B cell (primary cell): ENCODE results near the gene GPR62. TPM values are rescaled to one million over a fixed set of nuclear protein-coding genes. Genes with fewer than 3 reads are reported as not detected.

Experiments
- ATAC-seq: fragments of 200-7000 bp; cut with Tn5 transposase; one replicate; pipeline ENCODE4 v1.10.0; 2021; ENCODE audit warnings: low read depth, mild to moderate bottlenecking, moderate number of reproducible peaks, moderate library complexity
- CTCF ChIA-PET: fragments of 350-600 bp; sonication (Branson Sonifier 250); formaldehyde crosslinking; loops from one replicate; lab custom pipeline; 2021; ENCODE audit warnings: antibody characterized with exemption, inconsistent platforms; lab: Charles Lee
- POLR2A ChIA-PET: fragments of 350-600 bp; sonication (Branson Sonifier 250); formaldehyde crosslinking; loops from one replicate; lab custom pipeline; 2021; ENCODE audit warnings: antibody characterized with exemption; lab: Charles Lee
- DNase-seq: peaks from one replicate; pipeline ENCODE4 v3.0.0; 2013
- H2AFZ ChIP-seq: 2 replicates; pipeline ENCODE4 v1.6.1; 2012; ENCODE audit warnings: mild to moderate bottlenecking, low read depth, low read length; ENCODE audit not compliant: insufficient read depth, poor library complexity, severe bottlenecking
- H3K27ac ChIP-seq, 2 donors: 1 replicate in 1 of 2; 2 replicates in 1 of 2; pipeline ENCODE4 v1.5.1; 2012 to 2013; ENCODE audit warnings: low read length in 2 of 2, mild to moderate bottlenecking in 2 of 2, moderate library complexity in 1 of 2
- H3K27me3 ChIP-seq, 4 experiments: fragments of 200-600 bp in 1 of 4; sonication (generic) in 1 of 4; replicated peaks in 1 of 4; 1 replicate in 2 of 4; 2 replicates in 2 of 4; pipeline versions ENCODE4 v1.6.1 to v1.7.0; 2013 to 2016; ENCODE audit warnings: low read length in 3 of 4, mild to moderate bottlenecking in 2 of 4, mixed read lengths in 1 of 4, moderate library complexity in 1 of 4; ENCODE audit not compliant: insufficient read depth in 4 of 4, control insufficient read depth in 3 of 4; ENCODE audit errors: control extremely low read depth in 1 of 4
- H3K36me3 ChIP-seq, 2 experiments: replicated peaks in 1 of 2; 1 replicate in 1 of 2; 2 replicates in 1 of 2; pipeline versions ENCODE4 v1.6.1 to v1.7.1; 2013; ENCODE audit warnings: low read length in 1 of 2; ENCODE audit not compliant: insufficient read depth in 2 of 2, control insufficient read depth in 1 of 2; ENCODE audit errors: control extremely low read depth in 1 of 2, extremely low read depth in 1 of 2
- H3K4me1 ChIP-seq, 2 donors: fragments of 200-600 bp in 1 of 2; sonication (generic) in 1 of 2; 1 replicate in 1 of 2; 2 replicates in 1 of 2; pipeline versions ENCODE4 v1.5.1 to v1.6.1; 2013 to 2017; ENCODE audit warnings: low read length in 2 of 2; ENCODE audit not compliant: control insufficient read depth in 2 of 2, insufficient read depth in 2 of 2
- H3K4me2 ChIP-seq: replicated peaks from 2 replicates; pipeline ENCODE3; 2012; ENCODE audit warnings: mild to moderate bottlenecking, low read depth, low read length; ENCODE audit not compliant: poor library complexity, severe bottlenecking
- H3K4me3 ChIP-seq, 5 experiments: fragments of 200-600 bp in 1 of 5; sonication (generic) in 1 of 5; 1 replicate in 3 of 5; 2 replicates in 2 of 5; pipeline versions ENCODE4 v1.5.1 to v1.7.0; 2011 to 2016; ENCODE audit warnings: low read length in 4 of 5, mild to moderate bottlenecking in 4 of 5, low read depth in 2 of 5, control low read depth in 1 of 5, moderate library complexity in 1 of 5; ENCODE audit not compliant: insufficient read depth in 1 of 5; ENCODE audit errors: control extremely low read depth in 1 of 5, extremely low read depth in 1 of 5
- H3K79me2 ChIP-seq: fragments of 200-600 bp; sonication (generic); one replicate; pipeline ENCODE4 v1.6.0; 2016; ENCODE audit warnings: low read length; ENCODE audit not compliant: control insufficient read depth, insufficient read depth
- H3K9ac ChIP-seq: fragments of 200-600 bp; sonication (generic); 2 replicates; pipeline ENCODE4 v1.6.1; 2017; ENCODE audit warnings: mild to moderate bottlenecking, low read length, moderate library complexity
- H3K9me3 ChIP-seq, 3 donors: one replicate each; pipeline versions ENCODE4 v1.6.1 to v1.7.1; 2013; ENCODE audit warnings: low read length in 2 of 3; ENCODE audit not compliant: control insufficient read depth in 2 of 3, insufficient read depth in 1 of 3; ENCODE audit errors: control extremely low read depth in 1 of 3
- H4K20me1 ChIP-seq: 2 replicates; pipeline ENCODE4 v1.6.0; 2012; ENCODE audit warnings: mild to moderate bottlenecking, low read length; ENCODE audit not compliant: insufficient read depth, control insufficient read depth, poor library complexity, severe bottlenecking
- H3K27ac Mint-ChIP-seq: one replicate; pipeline ENCODE4 v1.8.0; 2021; ENCODE audit warnings: mixed read lengths
- H3K27me3 Mint-ChIP-seq: one replicate; pipeline ENCODE4 v1.8.0; 2021; ENCODE audit warnings: mixed read lengths
- H3K4me1 Mint-ChIP-seq: one replicate; pipeline ENCODE4 v1.8.0; 2021; ENCODE audit warnings: mixed read lengths
- H3K4me3 Mint-ChIP-seq: one replicate; pipeline ENCODE4 v1.8.0; 2021; ENCODE audit warnings: mixed read lengths
- H3K9me3 Mint-ChIP-seq: one replicate; pipeline ENCODE4 v1.8.0; 2022; ENCODE audit warnings: mixed read lengths; ENCODE audit not compliant: insufficient read depth
- CTCF ChIP-seq: fragments of 200-600 bp; IDR thresholded peaks from one replicate; pipeline ENCODE4 v1.8.0; 2022; ENCODE audit warnings: antibody characterized with exemption, mild to moderate bottlenecking
- EZH2 ChIP-seq: IDR thresholded peaks from 2 replicates; pipeline ENCODE4 v1.6.1; 2012; ENCODE audit warnings: borderline replicate concordance, low read depth, mild to moderate bottlenecking, moderate library complexity, low read length; ENCODE audit not compliant: insufficient read depth, poor library complexity, severe bottlenecking
- WGBS: methylation state at CpG from one replicate; pipeline ENCODE4 v1.1.5; 2013; ENCODE audit warnings: missing lambda C conversion rate; ENCODE audit not compliant: insufficient coverage; 5-methylcytosine and 5-hydroxymethylcytosine counted together
- intact Hi-C: fragments of 100-400 bp; cut with micrococcal nuclease; formaldehyde crosslinking; loops from one replicate; pipeline ENCODE4 v1.10.0; 2022
- polyA plus RNA-seq: library from polyadenylated mRNA; depleted of rRNA; stranded (reverse); fragments of >200 nt; gene quantifications from 2 replicates; pipeline ENCODE4 v1.2.3, GENCODE V29; 2012
- total RNA-seq, 2 donors: library from RNA; stranded (reverse); fragments of 120-200 nt in 1 of 2; gene quantifications; 1 replicate in 1 of 2; 2 replicates in 1 of 2; pipeline versions ENCODE4 v1.2.3 to v1.2.4, GENCODE V29; 2013 to 2022

Gene GPR62
- total and polyA plus RNA-seq, 2 donors (not counting 1 experiment from before 2014, with no cell fraction given), result not detected

GRCh38 chr3:51998774-51999173, 43.6 kb downstream of the GPR62 start:
- ChIA-PET CTCF (interaction anchor here (0.9 to 2.1 kb wide), 6 partner anchors 54 to 448 kb away, joined by 3 to 8 read pairs (median 5); no protein-coding TSS in a partner anchor), POLR2A (no interaction called here)
- intact Hi-C loops, result loop anchor here (5.0 kb wide), 1 partner anchor 279 kb away; the partner anchor contains the start of gene WDR82
- Histone ChIP-seq H3K36me3 (peaks cover 0 to 11% of the 10 kb centered on the region in 2 experiments), H2AFZ (no peak overlapping the region), H3K4me1 (peaks cover 19 to 27% of the 10 kb centered on the region in 2 donors), H3K9me3 (no peaks in the 10 kb centered on the region), H3K79me2 (peaks cover 17% of the 10 kb centered on the region), H3K27me3 (no peaks in the 10 kb centered on the region), H4K20me1 (peaks cover 17% of the 10 kb centered on the region), H3K27ac (no peak overlapping the region), H3K4me3 (no peak overlapping the region), H3K9ac (no peak overlapping the region), H3K4me2 (no peak overlapping the region)
- DNase-seq (no peak), ATAC-seq (no peak)
- 93% methylated on average over 6 of the region's 7 CpGs for WGBS
- H3K27me3 Mint-ChIP-seq, result peaks cover 6% of the 10 kb centered on the region
- no peak overlapping the region for H3K4me3 Mint-ChIP-seq
- H3K27ac Mint-ChIP-seq, result no peak overlapping the region
- no peaks in the 10 kb centered on the region for H3K9me3 Mint-ChIP-seq
- no peak for TF ChIP-seq CTCF
- TF ChIP-seq EZH2, result no peak
- H3K4me1 Mint-ChIP-seq, result peaks cover 25% of the 10 kb centered on the region

- Histone ChIP-seq H3K79me2 (peaks cover 9% of the 10 kb centered on the region), H4K20me1 (peaks cover 7% of the 10 kb centered on the region), H3K36me3 (peaks cover 0 to 1% of the 10 kb centered on the region in 2 experiments), H3K4me1 (peaks cover 11 to 17% of the 10 kb centered on the region in 2 donors), H2AFZ (no peak overlapping the region), H3K9me3 (no peaks in the 10 kb centered on the region), H3K4me2 (no peak overlapping the region), H3K27ac (no peak overlapping the region), H3K9ac (no peak overlapping the region), H3K4me3 (no peak overlapping the region), H3K27me3 (no peaks in the 10 kb centered on the region)
- no peaks in the 10 kb centered on the region for H3K9me3 Mint-ChIP-seq
- intact Hi-C loops, result loop anchor here (2.0 to 5.0 kb wide), 2 partner anchors 277 to 339 kb away; partner anchors contain the start of gene WDR82
- ATAC-seq (no peak), DNase-seq (no peak)
- POLR2A ChIA-PET, result no interaction called here
- 93% methylated on average over 2 of the region's 2 CpGs for WGBS
- no peak overlapping the region for H3K4me3 Mint-ChIP-seq
- peaks cover 15% of the 10 kb centered on the region for H3K4me1 Mint-ChIP-seq
- TF ChIP-seq EZH2 (no peak), CTCF (no peak)
- H3K27me3 Mint-ChIP-seq, result peaks cover 6% of the 10 kb centered on the region
- CTCF ChIA-PET, result interaction anchor here (1.7 to 5.7 kb wide), 7 partner anchors 53 to 448 kb away, joined by 6 to 166 read pairs (median 13); partner anchors contain the start of gene POC1A
- H3K27ac Mint-ChIP-seq, result no peak overlapping the region
Measured at GRCh38 chr3:51999846-52000245, 44.7 kb downstream of the GPR62 start.
